ENCODE measurements around the gene OR6T1. TPM values are rescaled to one million over a fixed set of nuclear protein-coding genes. Genes with fewer than 3 reads are reported as not detected.

OR6T1 gene
- total RNA-seq, 1 donor from 2014 or later = not detected

GRCh38 chr11:123920943-123921342, 22.7 kb downstream of the OR6T1 start:
- no peaks in the 10 kb centered on the region for H3K27me3 Mint-ChIP-seq
- DNase-seq (ENCODE audit: low spot score, unreplicated experiment) = no peak
- no peak for TF ChIP-seq CTCF (IDR thresholded peaks at IDR 0.05; ENCODE audit: unreplicated experiment)
- no peak overlapping the region for H3K27ac Mint-ChIP-seq
- no peaks in the 10 kb centered on the region for H3K4me1 Mint-ChIP-seq (ENCODE audit: low read depth)
- H3K4me3 Mint-ChIP-seq (ENCODE audit: low read depth) = no peak overlapping the region
- H3K9me3 Mint-ChIP-seq (ENCODE audit: low read depth) = peaks cover under 1% of the 10 kb centered on the region
- H3K36me3 Mint-ChIP-seq (ENCODE audit: insufficient read depth) = no peaks in the 10 kb centered on the region

GRCh38 chr11:123905826-123906225, 37.8 kb downstream of the OR6T1 start:
- Mint-ChIP-seq H3K4me1 (ENCODE audit: low read depth) (no peaks in the 10 kb centered on the region), H3K4me3 (ENCODE audit: low read depth) (no peak overlapping the region), H3K27ac (no peak overlapping the region), H3K9me3 (ENCODE audit: low read depth) (no peaks in the 10 kb centered on the region), H3K36me3 (ENCODE audit: insufficient read depth) (no peaks in the 10 kb centered on the region), H3K27me3 (no peaks in the 10 kb centered on the region)
- DNase-seq (ENCODE audit: low spot score, unreplicated experiment) = no peak
- no peak for TF ChIP-seq CTCF (IDR thresholded peaks at IDR 0.05; ENCODE audit: unreplicated experiment)

- Mint-ChIP-seq H3K4me3 (ENCODE audit: low read depth) (no peak overlapping the region), H3K27me3 (no peaks in the 10 kb centered on the region), H3K27ac (no peak overlapping the region), H3K4me1 (ENCODE audit: low read depth) (no peaks in the 10 kb centered on the region), H3K9me3 (ENCODE audit: low read depth) (no peaks in the 10 kb centered on the region), H3K36me3 (ENCODE audit: insufficient read depth) (no peaks in the 10 kb centered on the region)
- no peak for DNase-seq (ENCODE audit: low spot score, unreplicated experiment)
- no peak for TF ChIP-seq CTCF (IDR thresholded peaks at IDR 0.05; ENCODE audit: unreplicated experiment)
These were observed 38.7 kb downstream of the OR6T1 start for GRCh38 chr11:123904932-123905331.

GRCh38 chr11:123903932-123904331, 39.7 kb downstream of the OR6T1 start:
- H3K36me3 Mint-ChIP-seq (ENCODE audit: insufficient read depth) = no peaks in the 10 kb centered on the region
- no peak for DNase-seq (ENCODE audit: low spot score, unreplicated experiment)
- H3K4me1 Mint-ChIP-seq (ENCODE audit: low read depth) = peaks cover 2% of the 10 kb centered on the region
- H3K27me3 Mint-ChIP-seq = no peaks in the 10 kb centered on the region
- TF ChIP-seq CTCF (IDR thresholded peaks at IDR 0.05; ENCODE audit: unreplicated experiment) = no peak
- no peaks in the 10 kb centered on the region for H3K9me3 Mint-ChIP-seq (ENCODE audit: low read depth)
- H3K27ac Mint-ChIP-seq = no peak overlapping the region
- H3K4me3 Mint-ChIP-seq (ENCODE audit: low read depth) = no peak overlapping the region

GRCh38 chr11:123901867-123902266, 41.8 kb downstream of the OR6T1 start, which contains the start of gene OR8D4:
Gene OR8D4 (plus strand): TSS chr11:123902167. CDS start chr11:123906432, 4,265 bp downstream.
- no peak for DNase-seq (ENCODE audit: low spot score, unreplicated experiment)
- Mint-ChIP-seq H3K36me3 (ENCODE audit: insufficient read depth) (no peaks in the 10 kb centered on the region), H3K4me1 (ENCODE audit: low read depth) (peaks cover 2% of the 10 kb centered on the region), H3K9me3 (ENCODE audit: low read depth) (no peaks in the 10 kb centered on the region), H3K27ac (no peak within 1 kb of the TSS), H3K4me3 (ENCODE audit: low read depth) (no peak within 1 kb of the TSS), H3K27me3 (no peaks in the 10 kb centered on the region)
- no peak for TF ChIP-seq CTCF (IDR thresholded peaks at IDR 0.05; ENCODE audit: unreplicated experiment)

Data from progenitor cell of endocrine pancreas (in vitro differentiated cells).